RWPE1 (cell line): ENCODE measurements around the gene MMP8.
A peak's percentile ranks its signal among the peaks of the same experiment; 100 is the strongest.

Source experiments
- CTCF ChIA-PET: fragments of 350-600 bp; sonication (Branson Sonifier 250); formaldehyde crosslinking; extraction: SDS; loops from one replicate; lab custom pipeline; 2021; lab: Yijun Ruan, JAX
- POLR2A ChIA-PET: fragments of 400-600 bp; formaldehyde crosslinking; extraction: SDS; loops from one replicate; lab custom pipeline; 2020; ENCODE audit warnings: antibody characterized with exemption; ENCODE audit not compliant: low non-redundant PET; lab: Yijun Ruan, JAX
- DNase-seq: peaks from one replicate; pipeline ENCODE4 v3.0.0; 2012; ENCODE audit warnings: low spot score
- H3K27ac ChIP-seq: fragments of 450-650 bp; 2 replicates; pipeline ENCODE4 v1.5.1; 2017
- CTCF ChIP-seq: fragments of 450-650 bp; conservative IDR thresholded peaks from 2 replicates; pipeline ENCODE4 v1.5.1; 2017; ENCODE audit warnings: low read depth, mild to moderate bottlenecking

MMP8 gene

GRCh38 chr11:102727890-102728289, 3.1 kb upstream of the MMP8 start:
- POLR2A ChIA-PET, result no interaction called here
- DNase-seq, result peak; percentile 27

GRCh38 chr11:102722821-102723220, 1.9 kb downstream of the MMP8 start:
- TF ChIP-seq CTCF, result no peak
- CTCF ChIA-PET, result no interaction called here
- POLR2A ChIA-PET, result no interaction called here
- DNase-seq, result no peak
- H3K27ac ChIP-seq, result no peak overlapping the region

More at GRCh38 chr11:102727890-102728289, 3.1 kb upstream of the MMP8 start:
- H3K27ac ChIP-seq, result no peak overlapping the region
- TF ChIP-seq CTCF, result no peak
- CTCF ChIA-PET, result interaction anchor here (0.7 kb wide), 1 partner anchor 213 kb away, joined by 4 read pairs; no protein-coding TSS in a partner anchor

DNA sequence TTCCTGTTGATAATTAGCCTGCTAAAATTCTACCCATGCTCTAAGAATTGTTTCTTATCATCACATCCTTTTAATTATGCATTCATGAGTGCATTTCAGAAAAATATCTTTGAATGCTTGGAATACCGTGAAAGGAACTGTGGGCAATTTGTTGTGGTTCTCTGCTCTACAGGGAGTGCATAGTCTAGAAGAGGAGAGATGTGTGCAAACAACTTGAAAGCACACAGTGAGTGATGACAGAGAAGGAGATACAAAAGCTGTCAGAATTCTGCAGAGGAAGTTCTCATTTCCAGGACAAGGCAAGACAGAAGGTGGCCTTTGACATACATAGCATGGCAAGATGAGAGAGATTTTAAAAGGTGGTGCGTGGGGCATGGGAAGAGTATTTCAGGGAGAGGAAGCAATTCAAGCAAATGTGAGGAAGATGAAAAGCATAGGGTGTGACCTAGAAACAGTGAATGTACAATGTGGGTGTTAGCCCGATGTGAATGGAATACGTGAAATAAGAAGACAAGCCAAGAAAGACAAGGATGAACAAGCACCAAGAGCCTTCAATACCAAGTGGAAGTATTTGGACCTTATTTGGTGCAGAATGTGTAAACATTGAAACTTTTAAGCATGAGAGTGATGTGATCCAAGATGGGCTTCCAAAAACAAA, 5.0 kb downstream of the MMP8 start:
- ChIA-PET POLR2A (no interaction called here), CTCF (no interaction called here)
- DNase-seq, result no peak
- no peak overlapping the region for H3K27ac ChIP-seq
- no peak for TF ChIP-seq CTCF

GRCh38 chr11:102717280-102717679, 7.5 kb downstream of the MMP8 start:
- no peak overlapping the region for H3K27ac ChIP-seq
- no peak for DNase-seq
- POLR2A ChIA-PET, result no interaction called here
- no peak for TF ChIP-seq CTCF
- CTCF ChIA-PET, result no interaction called here

GRCh38 chr11:102716527-102716926, 8.2 kb downstream of the MMP8 start:
- CTCF ChIA-PET, result no interaction called here
- no peak overlapping the region for H3K27ac ChIP-seq
- no peak for DNase-seq
- TF ChIP-seq CTCF, result no peak
- POLR2A ChIA-PET, result no interaction called here

DNA sequence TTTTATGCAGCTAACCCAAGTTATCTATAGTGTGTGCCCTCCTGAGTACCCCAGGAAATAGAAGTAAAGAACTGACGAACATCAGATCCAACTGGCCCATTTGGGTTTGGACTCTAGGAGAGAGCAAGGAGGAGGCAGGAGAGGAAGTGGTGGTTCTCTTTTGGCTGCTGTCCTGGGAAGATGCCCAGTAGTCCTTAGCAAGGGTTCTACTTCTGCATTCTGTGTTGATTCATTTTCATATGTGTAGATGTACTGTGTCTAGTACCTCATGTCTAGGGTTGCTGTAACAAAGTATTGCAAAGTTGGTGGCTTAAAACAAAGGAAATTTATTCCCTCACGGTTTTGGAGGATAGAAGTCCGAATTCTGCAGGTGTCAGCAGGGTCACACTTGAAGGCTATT, 12.6 kb downstream of the MMP8 start:
- DNase-seq, result no peak
- ChIA-PET CTCF (interaction anchor here (0.5 kb wide), 1 partner anchor 197 kb away, joined by 3 read pairs; no protein-coding TSS in a partner anchor), POLR2A (no interaction called here)
- TF ChIP-seq CTCF, result no peak
- no peak overlapping the region for H3K27ac ChIP-seq
